ENCODE data around the gene PIGT.

DNA sequence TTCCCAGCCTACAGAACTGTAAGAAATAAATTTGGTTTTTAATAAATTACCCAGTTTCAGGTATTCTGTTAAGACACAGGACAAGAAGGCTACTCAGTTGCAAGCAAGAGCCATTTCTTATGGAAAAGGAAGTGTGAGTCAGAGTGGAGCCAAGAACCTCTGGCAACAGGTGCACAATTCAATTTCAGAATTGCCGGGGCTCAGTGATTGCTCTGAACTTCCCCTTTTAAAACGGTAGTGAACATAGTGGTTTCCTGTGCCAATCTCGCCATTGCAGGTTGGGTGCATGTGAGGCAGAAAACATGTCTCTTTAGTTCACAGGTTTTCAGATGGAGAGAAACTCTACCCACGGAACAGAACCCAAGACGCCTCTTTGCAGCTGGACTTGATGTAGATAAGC is 16.4 kb downstream of the PIGT start:
- TF ChIP-seq POLR2AphosphoS5 (IDR thresholded peaks at IDR 0.05) (no peak), CTCF (IDR thresholded peaks at IDR 0.05) (no peak)
